HS-27A (cell line): ENCODE results near the gene RBPMS2.
"Not testable (repeated sequence)": the region's sequence is repeated elsewhere in the genome, so short reads cannot be mapped to it uniquely, and the experiment has no call there.

ENCODE experiments used
- DNase-seq: peaks from one replicate; pipeline ENCODE4 v3.0.0-alpha.2; 2012; ENCODE audit warnings: low read depth, missing footprints

RBPMS2 gene

GRCh38 chr15:64775551-64776401 lies at the start of gene RBPMS2:
TSS of gene RBPMS2 (minus strand) at chr15:64775589. CDS start at chr15:64775319, 270 bp downstream.
- no peak for DNase-seq

GRCh38 chr15:64824929-64825430 lies 49.6 kb upstream of the RBPMS2 start:
- DNase-seq = no peak

- DNase-seq = no peak
These were observed 41.1 kb upstream of the RBPMS2 start for GRCh38 chr15:64816452-64816851.

GRCh38 chr15:64814965-64815364 lies 39.6 kb upstream of the RBPMS2 start:
- DNase-seq = not testable (repeated sequence)

- DNase-seq = not testable (repeated sequence)
These were observed 38.9 kb upstream of the RBPMS2 start for GRCh38 chr15:64814283-64814682.

- no peak for DNase-seq
These were observed 37.7 kb upstream of the RBPMS2 start for GRCh38 chr15:64813075-64813474.

GRCh38 chr15:64810497-64811326 lies 35.3 kb upstream of the RBPMS2 start:
- DNase-seq = no peak

- peak; percentile 57 for DNase-seq
These were observed 34.5 kb upstream of the RBPMS2 start for GRCh38 chr15:64809649-64810496.

GRCh38 chr15:64808785-64809453 lies 33.5 kb upstream of the RBPMS2 start:
- DNase-seq = no peak

GRCh38 chr15:64807751-64808222 lies 32.4 kb upstream of the RBPMS2 start:
- no peak for DNase-seq

GRCh38 chr15:64807051-64807749 lies 31.8 kb upstream of the RBPMS2 start:
- no peak for DNase-seq

GRCh38 chr15:64806509-64806908 lies 31.1 kb upstream of the RBPMS2 start:
- DNase-seq = no peak

GRCh38 chr15:64804619-64805018 lies 29.2 kb upstream of the RBPMS2 start:
- DNase-seq = no peak

GRCh38 chr15:64803526-64803925 lies 28.1 kb upstream of the RBPMS2 start:
- DNase-seq = no peak

- no peak for DNase-seq
These were observed 25.1 kb upstream of the RBPMS2 start for GRCh38 chr15:64800476-64800875.

GRCh38 chr15:64798905-64799304 lies 23.5 kb upstream of the RBPMS2 start:
- not testable (repeated sequence) for DNase-seq

- DNase-seq = not testable (repeated sequence)
These were observed 20.5 kb upstream of the RBPMS2 start for GRCh38 chr15:64795921-64796320.

GRCh38 chr15:64795299-64795698 lies 19.9 kb upstream of the RBPMS2 start:
- DNase-seq = not testable (repeated sequence)

- no peak for DNase-seq
These were observed 16.9 kb upstream of the RBPMS2 start for GRCh38 chr15:64792282-64792681.

GRCh38 chr15:64791401-64791800 lies 16.0 kb upstream of the RBPMS2 start:
- DNase-seq = no peak
